H1 (cell line): Measurements from ENCODE around the gene TDP1. TPM values are rescaled to one million over a fixed set of nuclear protein-coding genes. Genes with fewer than 3 reads are reported as not detected.

Source experiments
- EP300 ChIP-seq, 2 experiments: IDR thresholded peaks; 1 replicate in 1 of 2; 2 replicates in 1 of 2; pipeline ENCODE4 v1.6.1; 2011 to 2012; ENCODE audit warnings: low read depth in 2 of 2, low read length in 2 of 2, mild to moderate bottlenecking in 2 of 2, borderline replicate concordance in 1 of 2, inconsistent platforms in 1 of 2, moderate library complexity in 1 of 2
- NANOG ChIP-seq: IDR thresholded peaks from 2 replicates; pipeline ENCODE4 v1.6.1; 2011; ENCODE audit warnings: low read length, low read depth, mild to moderate bottlenecking, inconsistent platforms; ENCODE audit not compliant: insufficient read depth, poor library complexity, severe bottlenecking
- PHF8 ChIP-seq: fragments of 200-600 bp; sonication (generic); conservative IDR thresholded peaks from 2 replicates; pipeline ENCODE4 v1.7.1; 2012; ENCODE audit warnings: low read depth, mild to moderate bottlenecking, inconsistent platforms, low read length, moderate library complexity
- RXRA ChIP-seq: IDR thresholded peaks from 2 replicates; pipeline ENCODE4 v1.6.1; 2011; ENCODE audit warnings: low read depth, mild to moderate bottlenecking, low read length, moderate library complexity; ENCODE audit not compliant: insufficient read depth
- SIN3A ChIP-seq, 2 experiments: IDR thresholded peaks in 1 of 2; conservative IDR thresholded peaks in 1 of 2; 2 replicates each; pipeline ENCODE4 v1.6.1; 2011 to 2012; ENCODE audit warnings: low read length in 2 of 2, improper control_type of control experiment in 1 of 2, low read depth in 1 of 2, mild to moderate bottlenecking in 1 of 2
- SIRT6 ChIP-seq: IDR thresholded peaks from one replicate; pipeline ENCODE4 v1.7.1; 2012; ENCODE audit warnings: low read length, inconsistent platforms
- TBP ChIP-seq: IDR thresholded peaks from 2 replicates; pipeline ENCODE4 v1.6.1; 2011; ENCODE audit warnings: low read depth, low read length, improper control_type of control experiment
- polyA plus RNA-seq, 7 experiments: library from polyadenylated mRNA; depleted of rRNA in 3 of 7; stranded (reverse) in 5 of 7; unstranded in 2 of 7; fragments of >200 nt in 5 of 7; fragments of 200-250 nt in 2 of 7; gene quantifications; 1 replicate in 5 of 7; 2 replicates in 1 of 7; 4 replicates in 1 of 7; pipeline versions ENCODE4 v1.2.1 to v1.2.3, GENCODE V29; 2011 to 2013; ENCODE audit warnings: missing spikeins in 2 of 7, mixed read lengths in 2 of 7
- total RNA-seq: library from RNA; stranded (reverse); fragmentation: NEBNext Ultra II Directional; extraction: Animal tissue kit (Norgen Biotek cat#: 25700); gene quantifications from 2 replicates; pipeline ENCODE4 v1.2.1, GENCODE V29; 2021

Gene TDP1
- total and polyA plus RNA-seq, 2 of the 8 experiments (the other 6 are each of a cell fraction or from before 2014, with no cell fraction given): 32.2 to 69.9 TPM

- TF ChIP-seq PHF8 (no peak), RXRA (no peak), SIRT6 (no peak), TBP (no peak), SIN3A (conservative IDR thresholded peaks at IDR 0.05 in 1 of 2, IDR thresholded peaks at IDR 0.05 in 1 of 2; ENCODE audit: low read depth in 1 of 2, low read length in 2 of 2) (no peak), EP300 (IDR thresholded peaks at IDR 0.05; ENCODE audit: borderline replicate concordance in 1 of 2, low read depth in 2 of 2, low read length in 2 of 2) (no peak), NANOG (no peak)
Observed at GRCh38 chr14:90042496-90043252, 86.9 kb downstream of the TDP1 start (continued).
